ENCODE measurements around the gene C19orf33. TPM values are rescaled to one million over a fixed set of nuclear protein-coding genes. Genes with fewer than 3 reads are reported as not detected.

Gene C19orf33
- total RNA-seq, 1 experiment from 2014 or later: not detected

- no peak for TF ChIP-seq EZH2 (IDR thresholded peaks at IDR 0.05; ENCODE audit: borderline replicate concordance, low read depth, low read length, poor library complexity, severe bottlenecking)
- TF ChIP-seq, protein P1, sequence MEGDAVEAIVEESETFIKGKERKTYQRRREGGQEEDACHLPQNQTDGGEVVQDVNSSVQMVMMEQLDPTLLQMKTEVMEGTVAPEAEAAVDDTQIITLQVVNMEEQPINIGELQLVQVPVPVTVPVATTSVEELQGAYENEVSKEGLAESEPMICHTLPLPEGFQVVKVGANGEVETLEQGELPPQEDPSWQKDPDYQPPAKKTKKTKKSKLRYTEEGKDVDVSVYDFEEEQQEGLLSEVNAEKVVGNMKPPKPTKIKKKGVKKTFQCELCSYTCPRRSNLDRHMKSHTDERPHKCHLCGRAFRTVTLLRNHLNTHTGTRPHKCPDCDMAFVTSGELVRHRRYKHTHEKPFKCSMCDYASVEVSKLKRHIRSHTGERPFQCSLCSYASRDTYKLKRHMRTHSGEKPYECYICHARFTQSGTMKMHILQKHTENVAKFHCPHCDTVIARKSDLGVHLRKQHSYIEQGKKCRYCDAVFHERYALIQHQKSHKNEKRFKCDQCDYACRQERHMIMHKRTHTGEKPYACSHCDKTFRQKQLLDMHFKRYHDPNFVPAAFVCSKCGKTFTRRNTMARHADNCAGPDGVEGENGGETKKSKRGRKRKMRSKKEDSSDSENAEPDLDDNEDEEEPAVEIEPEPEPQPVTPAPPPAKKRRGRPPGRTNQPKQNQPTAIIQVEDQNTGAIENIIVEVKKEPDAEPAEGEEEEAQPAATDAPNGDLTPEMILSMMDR (conservative IDR thresholded peaks at IDR 0.05; ENCODE audit: low read depth, low read length): no peak
- POLR2A ChIA-PET (ENCODE audit: low non-redundant PET): no interaction called here
Observed at GRCh38 chr19:38331728-38332127, 27.7 kb downstream of the C19orf33 start.

DNA sequence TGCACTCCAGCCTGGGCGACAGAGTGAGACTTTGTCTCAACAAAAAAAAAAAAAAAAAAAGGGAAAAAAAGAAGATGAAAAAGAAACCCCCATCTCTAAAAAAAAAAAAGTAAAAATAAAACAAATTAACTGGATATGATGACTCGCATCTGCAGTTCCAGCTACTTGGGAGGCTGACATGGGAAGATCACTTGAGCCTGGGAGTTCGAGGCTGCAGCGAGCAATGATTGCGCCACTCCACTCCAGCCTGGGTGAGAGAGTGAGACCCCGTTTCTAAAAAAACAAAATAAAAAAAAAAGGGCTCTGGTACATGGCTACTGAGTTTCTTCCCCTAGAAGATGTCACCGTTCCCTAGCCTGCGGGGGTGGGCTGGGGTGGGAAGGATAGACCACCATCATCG, 29.2 kb downstream of the C19orf33 start:
- no peak overlapping the region for H3K4me3 ChIP-seq (ENCODE audit: low read depth, low read length, poor library complexity, severe bottlenecking)
- TF ChIP-seq, protein P1 (conservative IDR thresholded peaks at IDR 0.05; ENCODE audit: low read depth, low read length): no peak
- TF ChIP-seq EZH2 (IDR thresholded peaks at IDR 0.05; ENCODE audit: borderline replicate concordance, low read depth, low read length, poor library complexity, severe bottlenecking): no peak
- CTCF ChIA-PET: interaction anchor here (0.9 kb wide), 1 partner anchor 99 kb away, joined by 3 read pairs; no protein-coding TSS in a partner anchor
- intact Hi-C loops (cut with micrococcal nuclease; ENCODE audit: unreplicated experiment): loop anchor here (10.0 kb wide), 1 partner anchor 188 kb away; no protein-coding TSS in a partner anchor
- H3K27me3 ChIP-seq (replicated peaks; ENCODE audit: insufficient read depth, low read depth, low read length, poor library complexity): no peaks in the 10 kb centered on the region
- no peaks in the 10 kb centered on the region for H3K36me3 ChIP-seq (ENCODE audit: insufficient read depth, low read length, poor library complexity, severe bottlenecking)
- H3K4me1 ChIP-seq (ENCODE audit: insufficient read depth, low read length, poor library complexity, severe bottlenecking): no peaks in the 10 kb centered on the region
- H3K27ac ChIP-seq (ENCODE audit: low read depth, low read length, poor library complexity, severe bottlenecking): no peak overlapping the region
- POLR2A ChIA-PET (ENCODE audit: low non-redundant PET): no interaction called here
- no peak for DNase-seq (ENCODE audit: low spot score)
- BruUV-seq (replicated peaks): no TSS peak
- H3K9me3 ChIP-seq (ENCODE audit: low read depth, low read length, poor library complexity, severe bottlenecking): no peaks in the 10 kb centered on the region

More at GRCh38 chr19:38331728-38332127, 27.7 kb downstream of the C19orf33 start:
- no peak overlapping the region for H3K4me3 ChIP-seq (ENCODE audit: low read depth, low read length, poor library complexity, severe bottlenecking)
- no peaks in the 10 kb centered on the region for H3K4me1 ChIP-seq (ENCODE audit: insufficient read depth, low read length, poor library complexity, severe bottlenecking)
- no peak overlapping the region for H3K27ac ChIP-seq (ENCODE audit: low read depth, low read length, poor library complexity, severe bottlenecking)
- CTCF ChIA-PET: no interaction called here
- DNase-seq (ENCODE audit: low spot score): no peak
- H3K36me3 ChIP-seq (ENCODE audit: insufficient read depth, low read length, poor library complexity, severe bottlenecking): no peaks in the 10 kb centered on the region
- no peaks in the 10 kb centered on the region for H3K27me3 ChIP-seq (replicated peaks; ENCODE audit: insufficient read depth, low read depth, low read length, poor library complexity)
- intact Hi-C loops (cut with micrococcal nuclease; ENCODE audit: unreplicated experiment): loop anchor here (10.0 kb wide), 1 partner anchor 187 kb away; no protein-coding TSS in a partner anchor
- H3K9me3 ChIP-seq (ENCODE audit: low read depth, low read length, poor library complexity, severe bottlenecking): no peaks in the 10 kb centered on the region
- no TSS peak for BruUV-seq (replicated peaks)

DNA sequence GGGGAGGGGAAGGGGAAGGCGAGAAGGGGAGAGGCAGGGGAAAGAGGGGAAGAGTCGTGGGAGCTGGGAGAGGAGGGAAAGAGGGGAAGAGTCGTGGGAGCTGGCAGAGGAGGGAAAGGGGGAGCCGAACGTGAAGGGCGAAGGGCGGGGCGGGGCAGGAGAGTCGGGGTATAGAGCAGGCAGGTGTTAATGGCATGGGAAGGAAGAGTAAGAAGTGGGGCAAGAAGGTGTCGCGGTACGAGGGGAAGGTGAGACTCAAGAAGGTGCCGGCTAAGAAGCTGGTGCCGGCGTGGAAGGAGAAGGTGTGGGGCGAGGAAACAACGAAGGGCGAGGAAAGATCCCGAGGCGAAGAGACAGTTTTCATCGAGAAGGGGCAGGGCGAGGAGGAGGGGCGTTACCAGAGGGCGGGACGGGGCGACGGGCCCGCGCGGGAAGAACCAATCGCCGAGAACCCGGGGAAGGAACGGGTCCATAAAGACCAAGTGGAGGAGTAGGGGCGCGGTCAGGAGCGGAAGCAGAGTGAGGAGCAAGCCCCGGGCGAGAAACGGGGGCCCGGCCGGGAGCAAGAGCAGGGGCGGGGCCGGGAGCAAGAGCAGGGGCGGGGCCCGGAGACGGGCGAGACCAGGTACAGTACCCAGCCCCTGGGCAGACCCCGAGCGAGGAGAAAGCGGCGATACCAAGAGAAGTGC, 32.0 kb downstream of the C19orf33 start:
- POLR2A ChIA-PET (ENCODE audit: low non-redundant PET): interaction anchor here (0.6 kb wide), 2 partner anchors 39 to 89 kb away, joined by 3 to 5 read pairs; no protein-coding TSS in a partner anchor
- Histone ChIP-seq H3K27ac (ENCODE audit: low read depth, low read length, poor library complexity, severe bottlenecking) (peak overlapping the region; percentile 61), H3K4me3 (ENCODE audit: low read depth, low read length, poor library complexity, severe bottlenecking) (peak overlapping the region; percentile 59), H3K9me3 (ENCODE audit: low read depth, low read length, poor library complexity, severe bottlenecking) (no peaks in the 10 kb centered on the region), H3K27me3 (replicated peaks; ENCODE audit: insufficient read depth, low read depth, low read length, poor library complexity) (no peaks in the 10 kb centered on the region), H3K36me3 (ENCODE audit: insufficient read depth, low read length, poor library complexity, severe bottlenecking) (no peaks in the 10 kb centered on the region), H3K4me1 (ENCODE audit: insufficient read depth, low read length, poor library complexity, severe bottlenecking) (no peaks in the 10 kb centered on the region)
- BruUV-seq (replicated peaks): no TSS peak
- TF ChIP-seq, protein P1 (conservative IDR thresholded peaks at IDR 0.05; ENCODE audit: low read depth, low read length): no peak
- TF ChIP-seq EZH2 (IDR thresholded peaks at IDR 0.05; ENCODE audit: borderline replicate concordance, low read depth, low read length, poor library complexity, severe bottlenecking): no peak
- CTCF ChIA-PET: no interaction called here
- intact Hi-C loops (cut with micrococcal nuclease; ENCODE audit: unreplicated experiment): loop anchor here (2.0 to 10.0 kb wide), 5 partner anchors 36 to 433 kb away; partner anchors contain the start of gene PSMD8
- peak; percentile 98 for DNase-seq (ENCODE audit: low spot score)

Data from A673 (cell line).